Neuron (in vitro differentiated cells): Measurements from ENCODE around the gene FTMT.
"Not testable (repeated sequence)": the region's sequence is repeated elsewhere in the genome, so short reads cannot be mapped to it uniquely, and the experiment has no call there.

Experiments
- H2AFZ ChIP-seq: one replicate; pipeline ENCODE4 v1.6.1; 2013; ENCODE audit warnings: low read depth, mild to moderate bottlenecking, inconsistent platforms, low read length, moderate library complexity
- H3K27me3 ChIP-seq: one replicate; pipeline ENCODE4 v1.6.1; 2013; ENCODE audit warnings: low read length; ENCODE audit not compliant: insufficient read depth
- H3K36me3 ChIP-seq: one replicate; pipeline ENCODE4 v1.6.1; 2013; ENCODE audit warnings: low read length; ENCODE audit not compliant: insufficient read depth
- H3K4me1 ChIP-seq: one replicate; pipeline ENCODE4 v1.6.1; 2013; ENCODE audit warnings: low read length; ENCODE audit not compliant: insufficient read depth
- H3K4me3 ChIP-seq: 2 replicates; pipeline ENCODE4 v1.5.1; 2013; ENCODE audit warnings: mild to moderate bottlenecking, low read length, moderate library complexity
- H3K9me3 ChIP-seq: one replicate; pipeline ENCODE4 v1.6.1; 2013; ENCODE audit warnings: low read length

FTMT gene

DNA sequence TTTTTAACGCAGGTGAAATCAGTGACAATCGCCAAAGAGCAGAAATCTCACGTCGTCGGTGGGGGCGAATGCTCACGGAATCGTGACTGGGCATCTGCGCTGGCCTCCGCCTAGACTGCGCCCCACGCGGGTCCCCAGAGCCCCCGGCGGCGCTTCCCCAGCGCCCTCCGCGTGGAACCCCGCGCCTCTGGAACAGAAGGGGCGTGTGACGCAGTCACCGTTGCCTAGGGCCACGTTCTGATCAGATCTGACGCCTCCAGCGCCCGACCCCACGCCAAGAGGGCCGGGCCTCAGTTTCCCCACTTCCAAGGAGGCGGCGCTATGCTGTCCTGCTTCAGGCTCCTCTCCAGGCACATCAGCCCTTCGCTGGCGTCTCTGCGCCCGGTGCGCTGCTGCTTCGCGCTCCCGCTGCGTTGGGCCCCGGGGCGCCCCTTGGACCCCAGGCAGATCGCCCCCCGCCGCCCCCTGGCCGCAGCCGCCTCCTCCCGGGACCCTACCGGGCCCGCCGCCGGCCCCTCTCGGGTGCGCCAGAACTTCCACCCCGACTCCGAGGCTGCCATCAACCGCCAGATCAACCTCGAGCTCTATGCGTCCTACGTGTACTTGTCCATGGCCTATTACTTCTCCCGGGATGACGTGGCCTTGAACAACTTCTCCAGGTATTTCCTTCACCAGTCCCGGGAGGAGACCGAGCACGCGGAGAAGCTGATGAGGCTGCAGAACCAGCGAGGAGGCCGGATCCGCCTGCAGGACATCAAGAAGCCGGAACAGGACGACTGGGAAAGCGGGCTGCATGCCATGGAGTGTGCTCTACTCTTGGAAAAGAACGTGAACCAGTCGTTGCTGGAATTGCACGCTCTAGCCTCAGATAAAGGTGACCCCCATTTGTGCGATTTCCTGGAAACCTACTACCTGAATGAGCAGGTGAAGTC lies at the start of gene FTMT:
TSS of gene FTMT (plus strand) at position 240 of the 932 bp plus-strand sequence. CDS start at position 322, 82 bp downstream.
- H3K4me1 ChIP-seq: no peaks in the 10 kb centered on the region
- no peaks in the 10 kb centered on the region for H3K27me3 ChIP-seq
- H3K36me3 ChIP-seq: no peaks in the 10 kb centered on the region
- no peaks in the 10 kb centered on the region for H3K9me3 ChIP-seq
- H3K4me3 ChIP-seq: no peak within 1 kb of the TSS
- no peak within 1 kb of the TSS for H2AFZ ChIP-seq

DNA sequence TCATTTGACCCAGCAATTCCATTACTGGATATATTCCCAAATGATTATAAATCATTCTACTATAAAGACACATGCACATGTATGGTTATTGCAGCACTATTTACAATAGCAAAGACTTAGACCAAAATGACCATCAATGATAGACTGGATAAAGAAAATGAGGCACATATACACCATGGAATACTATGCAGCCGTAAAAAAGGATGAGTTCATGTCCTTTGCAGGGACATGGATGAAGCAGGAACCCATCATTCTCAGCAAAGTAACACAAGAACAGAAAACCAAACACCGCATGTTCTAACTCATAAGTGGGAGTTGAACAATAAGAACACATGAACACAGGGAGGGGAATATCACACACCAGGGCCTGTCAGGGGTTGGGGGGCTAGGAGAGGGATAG lies 46.4 kb upstream of the FTMT start:
- not testable (repeated sequence) for H3K4me3 ChIP-seq, H3K36me3 ChIP-seq, H3K4me1 ChIP-seq, H3K9me3 ChIP-seq, H3K27me3 ChIP-seq, H2AFZ ChIP-seq

- Histone ChIP-seq H3K4me1 (no peaks in the 10 kb centered on the region), H3K9me3 (no peaks in the 10 kb centered on the region), H3K4me3 (no peak overlapping the region), H3K27me3 (no peaks in the 10 kb centered on the region), H2AFZ (no peak overlapping the region), H3K36me3 (no peaks in the 10 kb centered on the region)
Measured at GRCh38 chr5:121805911-121806310, 45.8 kb upstream of the FTMT start.

GRCh38 chr5:121816164-121816563 lies 35.5 kb upstream of the FTMT start:
- Histone ChIP-seq H3K4me3 (no peak overlapping the region), H2AFZ (no peak overlapping the region), H3K9me3 (no peaks in the 10 kb centered on the region), H3K36me3 (no peaks in the 10 kb centered on the region), H3K27me3 (no peaks in the 10 kb centered on the region), H3K4me1 (no peaks in the 10 kb centered on the region)

- Histone ChIP-seq H3K36me3 (no peaks in the 10 kb centered on the region), H3K27me3 (no peaks in the 10 kb centered on the region), H3K4me1 (no peaks in the 10 kb centered on the region), H3K4me3 (no peak overlapping the region), H3K9me3 (no peaks in the 10 kb centered on the region), H2AFZ (no peak overlapping the region)
Measured at GRCh38 chr5:121819682-121820261, 31.9 kb upstream of the FTMT start.

DNA sequence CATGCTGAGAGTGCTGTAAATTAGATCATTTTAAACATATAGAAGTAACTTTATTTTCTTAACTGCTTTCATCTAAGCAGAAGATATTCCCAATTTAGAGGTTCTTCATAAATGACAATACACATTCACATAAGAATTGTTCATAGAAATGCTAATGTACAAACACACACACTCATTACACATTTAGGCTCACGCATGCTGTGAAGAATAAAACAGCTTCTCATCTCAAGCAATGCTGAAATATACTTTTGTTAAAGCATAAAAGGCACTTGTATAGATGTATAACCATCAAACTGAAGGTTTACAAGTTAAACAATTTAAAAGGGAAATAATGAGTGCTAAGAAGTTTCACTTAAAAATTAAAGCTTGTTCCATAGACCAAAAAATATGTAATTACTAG lies 18.1 kb upstream of the FTMT start:
- H3K36me3 ChIP-seq: no peaks in the 10 kb centered on the region
- peaks cover 13% of the 10 kb centered on the region for H3K4me1 ChIP-seq
- H3K4me3 ChIP-seq: no peak overlapping the region
- H3K9me3 ChIP-seq: no peaks in the 10 kb centered on the region
- H3K27me3 ChIP-seq: no peaks in the 10 kb centered on the region
- H2AFZ ChIP-seq: no peak overlapping the region

- Histone ChIP-seq H3K9me3 (no peaks in the 10 kb centered on the region), H3K4me3 (no peak overlapping the region), H2AFZ (no peak overlapping the region), H3K4me1 (peaks cover 13% of the 10 kb centered on the region), H3K27me3 (no peaks in the 10 kb centered on the region), H3K36me3 (no peaks in the 10 kb centered on the region)
Measured at GRCh38 chr5:121834021-121834420, 17.7 kb upstream of the FTMT start.

DNA sequence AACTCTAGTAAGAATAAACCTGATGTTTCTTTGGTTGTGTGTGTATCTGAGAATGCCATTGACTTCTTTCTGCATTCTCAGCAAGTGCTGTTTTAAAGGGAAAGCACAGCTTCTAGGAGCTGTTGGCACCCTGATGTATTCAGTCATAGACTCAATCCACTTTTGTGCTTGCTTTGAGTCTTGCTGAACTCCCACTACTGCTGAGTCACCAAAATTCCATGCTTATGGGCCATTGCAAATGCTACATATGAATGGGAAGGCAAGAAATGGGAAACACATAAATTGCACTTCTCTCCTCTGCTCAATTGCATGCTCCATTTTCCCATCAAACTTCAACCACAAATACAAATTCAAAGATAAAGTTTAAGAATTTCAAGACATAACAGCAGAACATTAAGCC lies 9.8 kb upstream of the FTMT start:
- no peaks in the 10 kb centered on the region for H3K27me3 ChIP-seq
- no peak overlapping the region for H3K4me3 ChIP-seq
- no peaks in the 10 kb centered on the region for H3K9me3 ChIP-seq
- H3K36me3 ChIP-seq: no peaks in the 10 kb centered on the region
- H2AFZ ChIP-seq: no peak overlapping the region
- H3K4me1 ChIP-seq: no peaks in the 10 kb centered on the region

DNA sequence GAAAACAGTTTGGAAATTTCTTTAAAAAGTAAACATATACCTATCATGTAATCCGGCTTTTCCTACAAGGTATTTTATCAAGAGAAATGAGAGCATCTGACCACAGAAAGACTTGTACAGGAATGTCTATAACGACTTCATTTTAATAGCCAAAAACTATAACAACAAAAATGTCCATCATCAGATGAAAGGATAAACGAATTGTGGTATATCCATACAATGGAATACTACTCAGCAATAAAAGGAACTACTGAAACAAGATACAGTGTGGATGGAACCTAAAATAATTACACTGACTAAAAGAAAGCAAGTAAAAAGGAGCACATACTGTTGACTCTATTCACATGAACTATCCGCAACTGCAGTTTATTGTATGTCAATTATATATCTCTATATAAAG lies 1.4 kb upstream of the FTMT start:
- Histone ChIP-seq H3K4me3 (no peak overlapping the region), H3K9me3 (no peaks in the 10 kb centered on the region), H3K27me3 (no peaks in the 10 kb centered on the region), H2AFZ (no peak overlapping the region), H3K4me1 (no peaks in the 10 kb centered on the region), H3K36me3 (no peaks in the 10 kb centered on the region)

- Histone ChIP-seq H3K9me3 (no peaks in the 10 kb centered on the region), H3K4me1 (no peaks in the 10 kb centered on the region), H3K36me3 (no peaks in the 10 kb centered on the region), H3K27me3 (no peaks in the 10 kb centered on the region), H2AFZ (no peak overlapping the region), H3K4me3 (no peak overlapping the region)
Measured at GRCh38 chr5:121853850-121854249, 2.2 kb downstream of the FTMT start.

- Histone ChIP-seq H3K4me1 (peaks cover 4% of the 10 kb centered on the region), H3K27me3 (no peaks in the 10 kb centered on the region), H3K36me3 (no peaks in the 10 kb centered on the region), H3K4me3 (no peak overlapping the region), H3K9me3 (no peaks in the 10 kb centered on the region), H2AFZ (no peak overlapping the region)
Measured at GRCh38 chr5:121862801-121863200, 11.1 kb downstream of the FTMT start.

GRCh38 chr5:121863753-121864285 lies 12.1 kb downstream of the FTMT start:
- Histone ChIP-seq H3K4me1 (peaks cover 4% of the 10 kb centered on the region), H3K4me3 (no peak overlapping the region), H3K36me3 (no peaks in the 10 kb centered on the region), H3K9me3 (no peaks in the 10 kb centered on the region), H3K27me3 (no peaks in the 10 kb centered on the region), H2AFZ (no peak overlapping the region)

GRCh38 chr5:121867403-121867802 lies 15.7 kb downstream of the FTMT start:
- no peaks in the 10 kb centered on the region for H3K27me3 ChIP-seq
- H3K4me1 ChIP-seq: peaks cover under 1% of the 10 kb centered on the region
- no peak overlapping the region for H2AFZ ChIP-seq
- no peaks in the 10 kb centered on the region for H3K36me3 ChIP-seq
- H3K4me3 ChIP-seq: no peak overlapping the region
- H3K9me3 ChIP-seq: no peaks in the 10 kb centered on the region
